Loucy (cell line): ENCODE data around the gene BCL2L2.
A peak's percentile ranks its signal among the peaks of the same experiment; 100 is the strongest.

ENCODE experiments used
- CTCF ChIP-seq: fragments of 200-600 bp; sonication (generic); conservative IDR thresholded peaks from 2 replicates; pipeline ENCODE4 v1.5.1; 2014; ENCODE audit warnings: mild to moderate bottlenecking, antibody characterized with exemption, low read length
- EZH2phosphoT487 ChIP-seq: fragments of 200-600 bp; IDR thresholded peaks from 2 replicates; pipeline ENCODE4 v1.6.1; 2018; ENCODE audit warnings: antibody characterized with exemption, mild to moderate bottlenecking, moderate library complexity, borderline replicate concordance

- 0 out of 2 replicates have a peak, but pooled peaks have one; percentile 10 for TF ChIP-seq CTCF
- TF ChIP-seq EZH2phosphoT487, result no peak
Observed at GRCh38 chr14:23344481-23344880, 37.8 kb downstream of the BCL2L2 start.
